Measurements from ENCODE around the gene INKA2. TPM values are rescaled to one million over a fixed set of nuclear protein-coding genes. Genes with fewer than 3 reads are reported as not detected.

INKA2 gene
- 0.29 and 2.6 TPM in 2 replicates for total RNA-seq

DNA sequence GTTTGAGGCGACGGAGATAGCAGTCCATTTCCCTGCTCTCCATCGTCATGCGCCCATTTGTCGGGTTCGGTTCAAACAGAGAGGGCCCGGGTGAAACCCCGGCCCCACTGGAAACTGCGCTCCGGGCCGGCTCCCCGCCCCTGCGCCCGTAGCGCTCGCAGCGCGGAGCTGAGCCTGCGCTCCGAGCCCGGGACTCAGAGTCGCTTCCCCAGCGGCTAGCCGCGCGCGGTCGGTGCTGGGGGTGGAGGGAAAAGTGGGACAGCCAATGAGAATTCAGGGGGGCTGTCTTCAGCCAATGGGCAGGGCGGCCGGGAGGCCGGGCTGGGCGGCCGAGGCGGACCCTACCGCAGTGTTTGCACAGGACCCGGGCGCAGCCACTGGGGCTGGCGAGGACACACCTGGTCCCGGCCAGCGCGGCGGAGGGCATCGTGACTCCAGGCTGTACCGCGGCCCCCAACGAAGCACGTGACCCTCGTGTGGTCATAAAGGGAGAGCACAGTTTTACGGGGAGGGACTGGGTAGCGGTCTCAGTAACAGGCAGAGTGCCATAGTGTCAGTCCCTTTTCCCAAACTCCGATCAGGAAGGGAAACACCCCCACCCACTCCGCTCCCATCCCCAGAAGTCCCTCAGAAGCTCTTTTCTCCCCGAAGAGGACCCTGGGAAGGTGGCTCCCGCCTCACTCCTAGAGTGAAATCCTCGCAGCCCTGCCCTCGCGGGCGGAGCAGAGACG, at the start of gene INKA2:
Gene INKA2 (minus strand): TSS at position 202 of the 731 bp plus-strand sequence. CDS start 153 bp downstream, at position 49.

DNA sequence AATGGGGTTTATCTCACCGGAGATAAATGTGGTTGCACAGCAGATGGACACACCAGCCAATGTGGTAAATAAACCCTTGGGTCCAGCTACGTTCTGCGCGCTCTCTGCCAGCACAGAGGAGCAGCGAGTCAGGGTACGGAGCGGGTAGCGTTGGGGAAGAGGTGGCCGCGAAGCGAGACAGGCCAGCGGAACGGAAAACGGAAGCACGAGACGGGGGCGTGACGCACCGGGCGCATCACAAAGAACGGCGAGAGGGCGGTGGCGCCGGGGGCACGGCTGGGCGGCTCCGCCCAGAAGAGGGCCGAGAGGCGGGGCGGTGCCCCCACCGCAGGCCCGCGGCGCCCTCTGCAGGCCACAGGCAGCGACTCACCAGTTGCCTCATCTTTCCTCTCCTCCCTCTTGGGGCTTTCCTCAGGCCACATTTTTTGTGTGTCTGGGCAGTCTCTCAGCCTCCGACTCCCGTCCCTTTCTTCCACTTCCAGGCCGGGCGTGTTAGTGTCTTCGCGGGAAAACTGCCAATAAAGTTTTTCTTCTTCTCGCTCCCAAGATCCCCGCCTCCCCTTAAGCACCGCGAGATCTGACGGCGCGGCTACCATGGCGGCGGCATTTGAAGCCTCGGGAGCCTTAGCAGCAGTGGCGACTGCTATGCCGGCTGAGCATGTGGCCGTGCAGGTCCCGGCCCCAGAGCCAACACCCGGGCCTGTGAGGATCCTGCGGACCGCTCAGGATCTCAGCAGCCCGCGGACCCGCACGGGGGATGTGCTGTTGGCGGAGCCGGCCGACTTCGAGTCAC, 16.3 kb upstream of the INKA2 start, which contains the start of gene DDX20:
Gene DDX20 (plus strand): TSS at position 571 of the 793 bp plus-strand sequence. CDS start 24 bp downstream, at position 595.

Other genes starting within 250 kb of the INKA2 start
- not detected in 2 replicates for gene ADORA3, start 235.8 kb downstream of the INKA2 start, total RNA-seq
- not detected in 2 replicates for gene TMIGD3, start 235.8 kb downstream of the INKA2 start, total RNA-seq
- 18.2 and 40.0 TPM in 2 replicates for gene RAP1A, start 119.6 kb downstream of the INKA2 start, total RNA-seq
- gene DDX20, start 16.5 kb upstream of the INKA2 start, total RNA-seq, result 8.8 and 9.9 TPM in 2 replicates